ENCODE results near the gene PPM1J.

Gene PPM1J

DNA sequence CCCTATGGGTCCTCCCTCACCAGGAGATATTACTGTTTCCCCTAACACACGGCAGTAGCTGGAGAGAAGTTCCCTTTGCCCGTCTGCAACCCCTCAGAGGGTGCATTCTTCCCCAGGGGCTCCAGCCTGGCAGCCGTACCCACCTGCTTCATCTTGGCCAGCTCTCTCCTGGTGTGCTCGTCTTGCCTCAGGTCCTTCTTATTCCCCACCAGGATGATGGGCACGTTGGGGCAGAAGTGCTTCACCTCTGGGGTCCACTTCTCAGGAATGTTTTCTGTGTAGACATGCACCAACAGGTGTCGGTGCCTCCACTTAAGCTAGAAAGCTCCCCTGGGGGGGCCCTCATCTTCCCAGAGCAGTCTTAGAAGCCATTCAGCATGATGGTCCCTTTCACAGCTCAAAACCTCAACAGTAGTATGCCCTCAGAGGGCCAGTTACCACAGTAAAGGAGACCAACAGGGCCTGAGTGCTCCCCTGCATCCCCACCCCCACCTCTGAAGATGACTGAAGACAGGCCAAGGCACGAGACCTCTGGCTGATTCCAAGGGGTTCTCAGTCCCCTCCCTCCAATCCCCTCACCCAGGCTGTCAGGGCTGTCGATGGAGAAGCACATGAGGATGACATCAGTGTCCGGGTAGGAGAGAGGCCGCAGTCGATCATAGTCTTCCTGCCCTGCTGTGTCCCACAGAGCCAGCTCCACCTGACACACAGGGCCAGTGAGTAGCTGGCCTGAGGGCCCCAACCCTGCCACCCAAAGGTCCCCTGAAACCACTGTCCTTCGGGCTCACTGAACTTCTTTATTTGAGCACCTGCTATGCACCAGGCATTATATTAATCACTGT is 12.5 kb downstream of the PPM1J start:
- Histone ChIP-seq H3K9ac (ENCODE audit: low read length) (no peak overlapping the region), H3K27me3 (ENCODE audit: insufficient read depth, low read length) (no peaks in the 10 kb centered on the region), H3K9me2 (ENCODE audit: low read depth, low read length) (no peaks in the 10 kb centered on the region), H4K20me1 (ENCODE audit: insufficient read depth, low read length) (no peaks in the 10 kb centered on the region), H3K4me1 (ENCODE audit: insufficient read depth, low read length, severe bottlenecking) (peaks cover 36% of the 10 kb centered on the region), H3K79me2 (ENCODE audit: insufficient read depth, low read length) (no peaks in the 10 kb centered on the region), H3K36me3 (ENCODE audit: insufficient read depth, low read length) (peaks cover 5% of the 10 kb centered on the region; the same call in 1 of the 2 replicates), H3F3A (ENCODE audit: insufficient read depth, low read length) (no peaks in the 10 kb centered on the region), H2AFZ (ENCODE audit: low read length) (no peak overlapping the region), H3K27ac (ENCODE audit: low read depth, low read length, poor library complexity, severe bottlenecking) (no peak overlapping the region), H3K9me3 (ENCODE audit: low read length) (no peaks in the 10 kb centered on the region), H3K4me2 (ENCODE audit: low read length) (no peak overlapping the region), H3K4me3 (ENCODE audit: low read depth, low read length, poor library complexity, severe bottlenecking) (no peak overlapping the region)
- TF ChIP-seq, protein P1, sequence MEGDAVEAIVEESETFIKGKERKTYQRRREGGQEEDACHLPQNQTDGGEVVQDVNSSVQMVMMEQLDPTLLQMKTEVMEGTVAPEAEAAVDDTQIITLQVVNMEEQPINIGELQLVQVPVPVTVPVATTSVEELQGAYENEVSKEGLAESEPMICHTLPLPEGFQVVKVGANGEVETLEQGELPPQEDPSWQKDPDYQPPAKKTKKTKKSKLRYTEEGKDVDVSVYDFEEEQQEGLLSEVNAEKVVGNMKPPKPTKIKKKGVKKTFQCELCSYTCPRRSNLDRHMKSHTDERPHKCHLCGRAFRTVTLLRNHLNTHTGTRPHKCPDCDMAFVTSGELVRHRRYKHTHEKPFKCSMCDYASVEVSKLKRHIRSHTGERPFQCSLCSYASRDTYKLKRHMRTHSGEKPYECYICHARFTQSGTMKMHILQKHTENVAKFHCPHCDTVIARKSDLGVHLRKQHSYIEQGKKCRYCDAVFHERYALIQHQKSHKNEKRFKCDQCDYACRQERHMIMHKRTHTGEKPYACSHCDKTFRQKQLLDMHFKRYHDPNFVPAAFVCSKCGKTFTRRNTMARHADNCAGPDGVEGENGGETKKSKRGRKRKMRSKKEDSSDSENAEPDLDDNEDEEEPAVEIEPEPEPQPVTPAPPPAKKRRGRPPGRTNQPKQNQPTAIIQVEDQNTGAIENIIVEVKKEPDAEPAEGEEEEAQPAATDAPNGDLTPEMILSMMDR (IDR thresholded peaks at IDR 0.05; ENCODE audit: low read length), result no peak
- no peak for TF ChIP-seq EZH2 (IDR thresholded peaks at IDR 0.05; ENCODE audit: borderline replicate concordance, low read length)

GRCh38 chr1:112702067-112702395 is 13.1 kb downstream of the PPM1J start:
- Histone ChIP-seq H3K4me2 (ENCODE audit: low read length) (no peak overlapping the region), H3K9me2 (ENCODE audit: low read depth, low read length) (no peaks in the 10 kb centered on the region), H4K20me1 (ENCODE audit: insufficient read depth, low read length) (no peaks in the 10 kb centered on the region), H3K27ac (ENCODE audit: low read depth, low read length, poor library complexity, severe bottlenecking) (no peak overlapping the region), H3K27me3 (ENCODE audit: insufficient read depth, low read length) (no peaks in the 10 kb centered on the region), H3K36me3 (ENCODE audit: insufficient read depth, low read length) (peaks cover 6% of the 10 kb centered on the region; the same call in 1 of the 2 replicates), H2AFZ (ENCODE audit: low read length) (no peak overlapping the region), H3K4me3 (ENCODE audit: low read depth, low read length, poor library complexity, severe bottlenecking) (no peak overlapping the region), H3K9ac (ENCODE audit: low read length) (no peak overlapping the region), H3K79me2 (ENCODE audit: insufficient read depth, low read length) (no peaks in the 10 kb centered on the region), H3K4me1 (ENCODE audit: insufficient read depth, low read length, severe bottlenecking) (peaks cover 33% of the 10 kb centered on the region), H3K9me3 (ENCODE audit: low read length) (no peaks in the 10 kb centered on the region), H3F3A (ENCODE audit: insufficient read depth, low read length) (no peaks in the 10 kb centered on the region)
- TF ChIP-seq, protein P1 (IDR thresholded peaks at IDR 0.05; ENCODE audit: low read length), result no peak
- no peak for TF ChIP-seq EZH2 (IDR thresholded peaks at IDR 0.05; ENCODE audit: borderline replicate concordance, low read length)

DNA sequence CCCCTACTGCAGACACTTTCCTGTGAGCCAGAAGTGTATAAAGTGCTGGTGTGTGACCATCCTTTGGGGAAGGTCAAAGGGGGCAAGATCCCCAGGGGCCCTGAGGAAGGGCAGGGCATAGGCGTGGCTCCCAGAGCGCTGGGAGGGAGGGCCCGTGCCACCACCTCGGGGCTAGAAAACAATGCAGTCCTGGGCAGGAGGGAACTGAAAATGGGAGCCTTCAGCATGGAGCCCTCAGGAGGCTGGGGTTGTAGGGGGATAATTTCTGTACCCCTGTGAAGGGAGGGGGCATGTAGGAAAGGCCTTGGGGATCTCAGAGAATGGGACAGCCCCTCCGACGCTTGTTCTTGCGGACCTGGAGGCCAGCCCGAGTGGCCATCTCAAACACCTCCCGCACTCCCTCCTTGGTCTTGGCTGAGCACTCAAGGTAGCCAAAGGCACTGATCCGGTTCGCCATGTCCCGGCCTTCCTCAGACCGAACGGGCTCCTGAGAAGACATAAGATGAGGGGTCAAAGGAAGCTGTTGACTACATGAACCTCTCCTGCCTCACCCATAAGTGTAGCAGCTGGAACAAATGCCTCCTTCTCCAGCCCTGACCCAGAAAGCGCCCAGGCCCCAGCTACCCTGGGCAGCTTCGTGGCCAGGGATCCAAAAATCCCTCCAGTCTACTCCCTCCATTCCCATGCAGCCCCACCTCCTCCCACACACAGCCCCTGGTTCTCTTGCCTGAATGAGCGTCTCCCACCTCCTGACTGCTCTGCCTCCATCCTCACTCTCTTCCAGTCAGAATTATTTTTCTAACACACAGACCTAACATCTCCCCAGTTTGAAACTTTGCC is 13.7 kb downstream of the PPM1J start:
- peaks cover 30% of the 10 kb centered on the region for H3K4me1 ChIP-seq (ENCODE audit: insufficient read depth, low read length, severe bottlenecking)

More for the DNA sequence above, 13.7 kb downstream of the PPM1J start:
- H3K4me2 ChIP-seq (ENCODE audit: low read length), result no peak overlapping the region
- no peak overlapping the region for H3K27ac ChIP-seq (ENCODE audit: low read depth, low read length, poor library complexity, severe bottlenecking)
- H3F3A ChIP-seq (ENCODE audit: insufficient read depth, low read length), result no peaks in the 10 kb centered on the region
- peaks cover 6% of the 10 kb centered on the region; the same call in 1 of the 2 replicates for H3K36me3 ChIP-seq (ENCODE audit: insufficient read depth, low read length)
- H3K9me2 ChIP-seq (ENCODE audit: low read depth, low read length), result no peaks in the 10 kb centered on the region
- H3K27me3 ChIP-seq (ENCODE audit: insufficient read depth, low read length), result no peaks in the 10 kb centered on the region
- no peak overlapping the region for H3K4me3 ChIP-seq (ENCODE audit: low read depth, low read length, poor library complexity, severe bottlenecking)
- H3K9ac ChIP-seq (ENCODE audit: low read length), result no peak overlapping the region
- no peaks in the 10 kb centered on the region for H3K79me2 ChIP-seq (ENCODE audit: insufficient read depth, low read length)
- no peaks in the 10 kb centered on the region for H4K20me1 ChIP-seq (ENCODE audit: insufficient read depth, low read length)
- TF ChIP-seq EZH2 (IDR thresholded peaks at IDR 0.05; ENCODE audit: borderline replicate concordance, low read length), result no peak
- TF ChIP-seq, protein P1 (IDR thresholded peaks at IDR 0.05; ENCODE audit: low read length), result no peak
- no peaks in the 10 kb centered on the region for H3K9me3 ChIP-seq (ENCODE audit: low read length)
- H2AFZ ChIP-seq (ENCODE audit: low read length), result no peak overlapping the region
